GM23248 (cell line): Measurements from ENCODE around the gene RET.

Experiments
- EZH2 ChIP-seq: fragments of 200-600 bp; sonication (generic); IDR thresholded peaks from 2 replicates; pipeline ENCODE4 v1.6.1; 2018; ENCODE audit warnings: antibody characterized with exemption, mild to moderate bottlenecking; ENCODE audit not compliant: insufficient read depth, poor library complexity, severe bottlenecking
- EZH2phosphoT487 ChIP-seq: fragments of 200-600 bp; sonication (generic); IDR thresholded peaks from 2 replicates; pipeline ENCODE4 v1.6.1; 2018; ENCODE audit warnings: antibody characterized with exemption, moderate library complexity, mild to moderate bottlenecking, low read depth; ENCODE audit not compliant: insufficient read depth

DNA sequence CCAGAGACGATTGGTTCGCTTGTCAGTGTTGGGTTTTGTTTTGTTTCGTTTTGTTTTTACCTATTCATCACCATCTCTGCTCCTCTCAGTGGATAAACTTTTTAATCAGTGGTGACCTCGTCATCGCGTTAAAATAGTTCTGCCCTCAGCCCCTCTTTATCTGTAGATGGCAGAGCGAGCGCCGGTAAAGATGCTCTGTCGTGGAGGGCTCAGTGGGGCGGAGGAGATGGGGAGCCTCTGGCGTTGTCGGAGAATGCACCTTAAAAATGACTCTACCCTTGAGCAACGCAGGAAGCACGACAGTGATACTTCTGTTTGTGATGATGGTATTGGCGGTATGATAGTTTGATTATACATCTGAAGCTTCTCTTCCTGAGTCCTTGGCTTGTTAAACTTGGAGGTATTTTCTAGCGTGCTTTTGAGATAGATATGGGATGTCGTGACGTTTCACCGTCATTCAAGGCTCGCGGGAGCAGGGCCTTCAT lies 61.9 kb downstream of the RET start:
- no peak for TF ChIP-seq EZH2
- no peak for TF ChIP-seq EZH2phosphoT487
